IMR-90 (cell line): ENCODE results near the gene IRAK2. TPM values are rescaled to one million over a fixed set of nuclear protein-coding genes. Genes with fewer than 3 reads are reported as not detected.

Experiments used
- ATAC-seq: fragments of 200-7000 bp; cut with Tn5 transposase; 2 replicates; pipeline ENCODE4 v1.9.1; 2020; ENCODE audit warnings: low read depth, mild to moderate bottlenecking, moderate library complexity
- BruUV-seq: library from RNA; stranded (reverse); fragments of 400-500 nt; replicated peaks from 2 replicates; lab custom pipeline; 2021; lab: Mats Ljungman, UMichigan
- CTCF ChIA-PET: fragments of 300-600 bp; formaldehyde crosslinking; extraction: SDS; loops from one replicate; lab custom pipeline; 2021; ENCODE audit warnings: antibody characterized with exemption; lab: Yijun Ruan, JAX
- POLR2A ChIA-PET: fragments of 300-600 bp; sonication (Branson Sonifier 250); formaldehyde crosslinking; loops from one replicate; lab custom pipeline; 2022; ENCODE audit warnings: antibody characterized with exemption; ENCODE audit not compliant: unreplicated experiment; lab: Charles Lee
- DNase-seq: peaks from one replicate; pipeline ENCODE4 v3.0.0; 2013
- H2AFZ ChIP-seq: replicated peaks from 2 replicates; pipeline ENCODE3; 2013; ENCODE audit warnings: low read length, mild to moderate bottlenecking; ENCODE audit not compliant: poor library complexity
- H2AK5ac ChIP-seq: 2 replicates; pipeline ENCODE4 v1.6.1; 2013; ENCODE audit warnings: low read depth, low read length, inconsistent platforms
- H2AK9ac ChIP-seq: replicated peaks from 2 replicates; pipeline ENCODE3; 2013; ENCODE audit warnings: mild to moderate bottlenecking, low read depth, low read length, moderate library complexity; ENCODE audit not compliant: poor library complexity
- H2BK120ac ChIP-seq: 2 replicates; pipeline ENCODE4 v1.6.1; 2013; ENCODE audit warnings: low read depth, low read length, inconsistent platforms
- H2BK15ac ChIP-seq: 3 replicates; pipeline ENCODE4 v1.6.1; 2013; ENCODE audit warnings: low read depth, low read length, inconsistent platforms
- H2BK20ac ChIP-seq: 2 replicates; pipeline ENCODE4 v1.6.1; 2013; ENCODE audit warnings: low read depth, mild to moderate bottlenecking, inconsistent platforms, low read length, moderate library complexity
- H2BK5ac ChIP-seq: 2 replicates; pipeline ENCODE4 v1.6.1; 2013; ENCODE audit warnings: mild to moderate bottlenecking, low read depth, low read length, inconsistent platforms; ENCODE audit not compliant: poor library complexity, severe bottlenecking
- H3K14ac ChIP-seq: replicated peaks from 2 replicates; pipeline ENCODE4 v1.6.1; 2013; ENCODE audit warnings: low read depth, low read length, inconsistent platforms
- H3K18ac ChIP-seq: 2 replicates; pipeline ENCODE4 v1.6.1; 2013; ENCODE audit warnings: low read depth, low read length, control low read depth
- H3K23ac ChIP-seq: 2 replicates; pipeline ENCODE4 v1.6.1; 2013; ENCODE audit warnings: low read depth, low read length, inconsistent platforms
- H3K27ac ChIP-seq: 2 replicates; pipeline ENCODE4 v1.5.1; 2013; ENCODE audit warnings: mild to moderate bottlenecking, control low read depth, low read length; ENCODE audit not compliant: insufficient read depth
- H3K27me3 ChIP-seq: 2 replicates; pipeline ENCODE4 v1.6.1; 2013; ENCODE audit warnings: low read length; ENCODE audit not compliant: control insufficient read depth, insufficient read depth
- H3K36me3 ChIP-seq: 2 replicates; pipeline ENCODE4 v1.6.1; 2013; ENCODE audit warnings: low read length, mixed read lengths; ENCODE audit not compliant: control insufficient read depth, insufficient read depth
- H3K4ac ChIP-seq: 2 replicates; pipeline ENCODE4 v1.6.1; 2013; ENCODE audit warnings: low read depth, low read length, inconsistent platforms
- H3K4me1 ChIP-seq: 2 replicates; pipeline ENCODE4 v1.6.1; 2013; ENCODE audit warnings: low read length, mixed read lengths; ENCODE audit not compliant: control insufficient read depth, insufficient read depth
- H3K4me2 ChIP-seq: 2 replicates; pipeline ENCODE4 v1.6.1; 2013; ENCODE audit warnings: low read depth, mild to moderate bottlenecking, control low read depth, low read length, moderate library complexity
- H3K4me3 ChIP-seq: 2 replicates; pipeline ENCODE4 v1.5.1; 2013; ENCODE audit warnings: low read depth, mild to moderate bottlenecking, control low read depth, low read length, moderate library complexity; ENCODE audit not compliant: insufficient read depth
- H3K56ac ChIP-seq: 2 replicates; pipeline ENCODE4 v1.6.1; 2013; ENCODE audit warnings: low read length, inconsistent platforms; ENCODE audit not compliant: insufficient read depth; ENCODE audit errors: extremely low read depth
- H3K79me1 ChIP-seq, 2 experiments: 2 replicates each; pipeline ENCODE4 v1.6.1; 2013; ENCODE audit warnings: low read length in 2 of 2, inconsistent platforms in 1 of 2, low read depth in 1 of 2
- H3K9ac ChIP-seq: 2 replicates; pipeline ENCODE4 v1.6.1; 2013; ENCODE audit warnings: low read depth, low read length, control low read depth
- H3K9me1 ChIP-seq: 2 replicates; pipeline ENCODE4 v1.6.1; 2013; ENCODE audit warnings: low read length, inconsistent platforms; ENCODE audit not compliant: insufficient read depth
- H3K9me3 ChIP-seq: 2 replicates; pipeline ENCODE4 v1.6.1; 2013; ENCODE audit warnings: low read length; ENCODE audit not compliant: control insufficient read depth, insufficient read depth
- H4K20me1 ChIP-seq: 2 replicates; pipeline ENCODE4 v1.6.1; 2013; ENCODE audit warnings: low read length, inconsistent platforms; ENCODE audit not compliant: insufficient read depth
- H4K5ac ChIP-seq: 2 replicates; pipeline ENCODE4 v1.6.1; 2013; ENCODE audit warnings: mild to moderate bottlenecking, low read depth, low read length, control low read depth
- H4K8ac ChIP-seq, 2 experiments: 2 replicates each; pipeline ENCODE4 v1.6.1; 2013; ENCODE audit warnings: low read depth in 2 of 2, low read length in 2 of 2, control low read depth in 1 of 2, inconsistent platforms in 1 of 2
- H4K91ac ChIP-seq: 2 replicates; pipeline ENCODE4 v1.6.1; 2013; ENCODE audit warnings: low read depth, low read length, inconsistent platforms; ENCODE audit not compliant: insufficient read depth
- CEBPB ChIP-seq: IDR thresholded peaks from 2 replicates; pipeline ENCODE4 v1.6.1; 2012; ENCODE audit warnings: low read depth, low read length, improper control_type of control experiment
- CHD1 ChIP-seq: IDR thresholded peaks from 2 replicates; pipeline ENCODE4 v1.6.1; 2012; ENCODE audit warnings: low read depth, low read length, improper control_type of control experiment
- CTCF ChIP-seq: conservative IDR thresholded peaks from 2 replicates; pipeline ENCODE4 v1.5.1; 2012; ENCODE audit warnings: mild to moderate bottlenecking, low read depth, low read length, improper control_type of control experiment
- ELK1 ChIP-seq: fragments of 150-350 bp; IDR thresholded peaks from 2 replicates; pipeline ENCODE4 v1.6.1; 2016; ENCODE audit warnings: low read depth, mild to moderate bottlenecking, low read length, moderate library complexity, borderline replicate concordance
- FOS ChIP-seq: fragments of 150-350 bp; IDR thresholded peaks from 2 replicates; pipeline ENCODE4 v1.6.1; 2016; ENCODE audit warnings: low read depth, low read length
- MAFK ChIP-seq: IDR thresholded peaks from 2 replicates; pipeline ENCODE4 v1.6.1; 2012; ENCODE audit warnings: low read depth, low read length, improper control_type of control experiment
- MXI1 ChIP-seq: IDR thresholded peaks from 2 replicates; pipeline ENCODE4 v1.6.1; 2012; ENCODE audit warnings: low read depth, mild to moderate bottlenecking, low read length, moderate library complexity, borderline replicate concordance
- NFE2L2 ChIP-seq: fragments of 150-350 bp; IDR thresholded peaks from 2 replicates; pipeline ENCODE4 v1.6.1; 2016; ENCODE audit warnings: low read depth, mild to moderate bottlenecking, low read length
- POLR2A ChIP-seq: IDR thresholded peaks from 2 replicates; pipeline ENCODE4 v1.6.1; 2012; ENCODE audit warnings: mild to moderate bottlenecking, low read depth, low read length
- RAD21 ChIP-seq: IDR thresholded peaks from 2 replicates; pipeline ENCODE4 v1.6.1; 2012; ENCODE audit warnings: low read length, improper control_type of control experiment
- RCOR1 ChIP-seq: IDR thresholded peaks from 2 replicates; pipeline ENCODE4 v1.6.1; 2012; ENCODE audit warnings: mild to moderate bottlenecking, low read length, improper control_type of control experiment; ENCODE audit not compliant: insufficient replicate concordance
- RFX5 ChIP-seq: IDR thresholded peaks from 2 replicates; pipeline ENCODE4 v1.8.0; 2012; ENCODE audit warnings: low read depth, mild to moderate bottlenecking, low read length, moderate library complexity
- SMC3 ChIP-seq: fragments of 150-350 bp; IDR thresholded peaks from 2 replicates; pipeline ENCODE4 v1.6.1; 2016; ENCODE audit warnings: low read depth, mild to moderate bottlenecking, antibody characterized with exemption, low read length, moderate library complexity
- WGBS, 2 experiments: methylation state at CpG; one replicate each; pipeline versions ENCODE4 v1.1.5 to v1.1.7; 2013; ENCODE audit warnings: missing lambda C conversion rate in 2 of 2; ENCODE audit not compliant: insufficient read length in 1 of 2; ENCODE audit errors: extremely low coverage in 2 of 2; 5-methylcytosine and 5-hydroxymethylcytosine counted together
- dilution Hi-C: fragments of 300-500 bp; cut with HindIII; formaldehyde crosslinking; loops from one replicate; pipeline ENCODE4 v1.14.3; 2018; ENCODE audit warnings: low sequenced_read_pairs; ENCODE audit not compliant: unreplicated experiment
- in situ Hi-C: fragments of 300-500 bp; cut with MboI; formaldehyde crosslinking; loops from 3 replicates; pipeline ENCODE4 v1.14.3; 2019; ENCODE audit warnings: low sequenced_read_pairs, inconsistent platforms, mixed read lengths
- intact Hi-C: fragments of 100-400 bp; cut with micrococcal nuclease; formaldehyde crosslinking; loops from 2 replicates; pipeline ENCODE4 v1.10.0; 2022
- polyA plus RNA-seq, 3 experiments: library from polyadenylated mRNA; depleted of rRNA; stranded (reverse); fragments of >200 nt; gene quantifications; 2 replicates each; pipeline ENCODE4 v1.2.3, GENCODE V29; 2012; ENCODE audit warnings: low replicate concordance in 1 of 3
- total RNA-seq: library from RNA; depleted of rRNA; stranded (reverse); fragments of >200 nt; gene quantifications from 2 replicates; pipeline ENCODE4 v1.2.3, GENCODE V29; 2012

Gene IRAK2
- total and polyA plus RNA-seq, 2 of the 4 experiments (the other 2 are of a cell fraction): 6.9 to 8.1 TPM

GRCh38 chr3:10272977-10273376, 108.3 kb downstream of the IRAK2 start:
- intact Hi-C loops (no loop called here), dilution Hi-C loops (no loop called here), in situ Hi-C loops (no loop called here)
- Histone ChIP-seq H2AK5ac (no peak overlapping the region), H3K9me3 (no peaks in the 10 kb centered on the region), H4K20me1 (peaks cover 34% of the 10 kb centered on the region), H4K91ac (no peak overlapping the region), H3K4me3 (no peak overlapping the region), H3K56ac (no peak overlapping the region), H3K79me1 (peaks cover 31 to 68% of the 10 kb centered on the region in 2 experiments), H2BK5ac (no peak overlapping the region), H3K18ac (no peak overlapping the region), H4K8ac (no peak overlapping the region), H2BK15ac (no peak overlapping the region), H3K27me3 (no peaks in the 10 kb centered on the region), H2BK120ac (no peak overlapping the region), H3K9ac (no peak overlapping the region), H3K27ac (no peak overlapping the region), H2AFZ (no peak overlapping the region), H3K4me2 (no peak overlapping the region), H3K9me1 (peaks cover 3% of the 10 kb centered on the region; the same call in 1 of the 2 replicates), H3K4ac (no peak overlapping the region), H3K14ac (no peak overlapping the region), H2BK20ac (no peak overlapping the region), H3K23ac (no peak overlapping the region), H2AK9ac (no peak overlapping the region), H3K4me1 (peaks cover 4% of the 10 kb centered on the region; the same call in 1 of the 2 replicates), H4K5ac (no peak overlapping the region), H3K36me3 (peaks cover 27% of the 10 kb centered on the region)
- TF ChIP-seq MAFK (no peak), RFX5 (no peak), ELK1 (no peak), RAD21 (no peak), POLR2A (no peak), MXI1 (no peak), CEBPB (no peak), NFE2L2 (no peak), SMC3 (no peak), CHD1 (no peak), FOS (no peak), RCOR1 (no peak), CTCF (no peak)
- 100% methylated on average over 1 of the region's 2 CpGs; no CpG with 5 or more reads in 1 of the 2 experiments for WGBS, 2 experiments
- ChIA-PET CTCF (interaction anchor here (0.7 kb wide), 1 partner anchor 81 kb away, joined by 4 read pairs; no protein-coding TSS in a partner anchor), POLR2A (no interaction called here)
- no TSS peak for BruUV-seq
- ATAC-seq (no peak), DNase-seq (no peak)
